LNCAP (cell line): ENCODE measurements around the gene PITPNM3.

Experiments
- TF ChIP-seq, protein P1 (sequence below): fragments of 450-650 bp; IDR thresholded peaks from 2 replicates; pipeline ENCODE4 v1.5.1; 2017; ENCODE audit warnings: mild to moderate bottlenecking

Gene PITPNM3

DNA sequence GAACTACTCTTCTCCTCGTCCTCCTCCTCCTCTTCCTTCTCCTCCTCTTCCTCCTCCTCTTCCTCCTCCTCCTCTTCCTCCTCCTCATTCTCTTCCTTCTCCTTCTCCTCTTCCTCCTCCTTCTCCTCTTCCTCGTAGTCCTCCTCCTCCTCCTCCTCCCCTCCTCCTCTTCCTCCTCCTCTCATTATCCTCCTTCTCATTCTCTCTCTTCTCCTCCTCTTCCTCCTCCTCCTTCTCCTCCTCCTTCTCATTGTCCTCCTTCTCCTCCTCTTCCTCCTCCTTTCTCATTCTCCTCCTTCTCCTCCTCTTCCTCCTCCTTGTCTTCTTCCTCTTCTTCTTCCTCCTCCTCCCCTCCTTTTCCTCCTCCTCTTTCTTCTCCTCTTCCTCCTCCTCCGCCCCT is 4.1 kb upstream of the PITPNM3 start:
- TF ChIP-seq, protein P1, sequence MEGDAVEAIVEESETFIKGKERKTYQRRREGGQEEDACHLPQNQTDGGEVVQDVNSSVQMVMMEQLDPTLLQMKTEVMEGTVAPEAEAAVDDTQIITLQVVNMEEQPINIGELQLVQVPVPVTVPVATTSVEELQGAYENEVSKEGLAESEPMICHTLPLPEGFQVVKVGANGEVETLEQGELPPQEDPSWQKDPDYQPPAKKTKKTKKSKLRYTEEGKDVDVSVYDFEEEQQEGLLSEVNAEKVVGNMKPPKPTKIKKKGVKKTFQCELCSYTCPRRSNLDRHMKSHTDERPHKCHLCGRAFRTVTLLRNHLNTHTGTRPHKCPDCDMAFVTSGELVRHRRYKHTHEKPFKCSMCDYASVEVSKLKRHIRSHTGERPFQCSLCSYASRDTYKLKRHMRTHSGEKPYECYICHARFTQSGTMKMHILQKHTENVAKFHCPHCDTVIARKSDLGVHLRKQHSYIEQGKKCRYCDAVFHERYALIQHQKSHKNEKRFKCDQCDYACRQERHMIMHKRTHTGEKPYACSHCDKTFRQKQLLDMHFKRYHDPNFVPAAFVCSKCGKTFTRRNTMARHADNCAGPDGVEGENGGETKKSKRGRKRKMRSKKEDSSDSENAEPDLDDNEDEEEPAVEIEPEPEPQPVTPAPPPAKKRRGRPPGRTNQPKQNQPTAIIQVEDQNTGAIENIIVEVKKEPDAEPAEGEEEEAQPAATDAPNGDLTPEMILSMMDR: no peak

DNA sequence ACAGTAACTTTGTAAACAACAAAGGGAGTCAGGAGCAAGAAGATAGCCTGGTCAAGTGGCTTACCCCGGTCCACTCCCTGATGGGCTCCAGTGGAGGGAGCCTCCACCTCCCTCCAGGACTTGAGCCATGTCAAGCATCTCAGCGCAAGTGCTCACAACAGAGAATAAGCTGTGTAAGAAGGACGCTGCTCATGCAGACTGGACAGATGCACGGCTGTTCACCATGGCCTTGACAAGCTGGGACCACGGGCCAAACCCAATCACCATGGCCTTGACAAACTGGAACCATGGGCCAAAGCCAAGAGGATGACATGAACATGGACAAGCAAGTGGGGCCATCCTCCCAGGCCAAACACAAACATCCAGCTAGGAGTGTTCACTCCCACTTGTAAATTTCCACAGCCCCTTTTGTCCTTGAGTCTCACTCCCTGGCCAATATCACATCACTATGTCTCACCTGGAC is 3.4 kb upstream of the PITPNM3 start:
- TF ChIP-seq, protein P1: no peak

DNA sequence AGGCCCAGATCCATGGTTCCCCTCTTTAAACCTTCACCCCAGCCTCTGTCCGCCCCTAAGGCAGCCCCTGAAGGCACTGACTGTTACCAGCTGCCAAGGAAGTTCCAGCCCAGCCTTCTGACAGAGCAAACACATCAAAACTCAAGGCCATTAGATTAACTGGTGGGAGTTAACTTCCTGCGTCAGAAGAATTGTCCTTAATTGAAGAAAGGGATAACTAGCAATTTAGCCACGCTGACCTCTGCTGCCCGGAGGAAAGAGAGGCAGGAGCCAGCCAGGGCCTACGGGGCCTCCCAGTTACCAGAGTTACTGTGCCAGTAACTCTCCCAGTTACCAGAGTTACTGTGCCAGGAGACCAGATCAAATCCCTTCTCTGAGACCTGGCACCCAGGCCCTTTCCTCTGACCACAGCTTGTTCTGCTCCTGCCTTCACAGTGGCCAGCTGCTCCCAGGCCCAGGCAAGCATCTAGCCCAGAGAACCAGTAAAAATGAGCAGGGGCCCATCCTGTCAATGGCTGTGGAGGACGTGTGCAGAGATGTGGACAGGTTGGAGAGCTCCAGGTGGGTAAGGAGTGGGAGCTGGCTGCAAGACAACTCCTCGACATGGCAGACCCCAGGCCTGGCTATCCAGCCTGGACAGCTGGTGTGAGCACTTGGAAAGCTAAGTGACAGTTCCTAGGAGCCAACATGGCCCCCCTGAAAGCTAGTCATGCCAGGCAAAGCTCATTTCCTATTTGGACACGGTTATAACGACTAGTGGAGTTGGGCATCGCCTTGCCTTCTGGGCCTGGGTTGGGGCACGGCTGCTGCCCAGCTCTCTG is 2.8 kb upstream of the PITPNM3 start:
- TF ChIP-seq, protein P1: no peak

DNA sequence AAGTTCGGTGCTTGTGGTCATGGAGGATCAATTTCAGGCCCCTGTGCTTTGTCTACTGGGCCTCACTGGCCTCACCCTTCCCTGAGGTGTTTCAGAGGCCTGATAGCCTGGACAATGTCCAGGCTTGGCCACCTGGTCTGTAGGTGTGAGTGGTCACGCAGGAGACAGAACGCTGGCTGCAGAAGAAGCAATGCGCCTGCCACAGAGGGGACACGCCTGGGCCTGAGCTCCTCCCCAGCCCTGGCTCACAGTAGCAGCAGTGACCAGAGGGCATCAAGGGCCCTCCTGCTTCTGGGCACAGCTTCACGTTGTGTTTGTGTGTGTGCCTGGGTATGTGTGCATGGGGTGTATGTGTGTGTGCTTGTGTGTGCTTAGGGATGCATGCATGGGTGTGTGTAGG is 1.9 kb upstream of the PITPNM3 start:
- TF ChIP-seq, protein P1: no peak

DNA sequence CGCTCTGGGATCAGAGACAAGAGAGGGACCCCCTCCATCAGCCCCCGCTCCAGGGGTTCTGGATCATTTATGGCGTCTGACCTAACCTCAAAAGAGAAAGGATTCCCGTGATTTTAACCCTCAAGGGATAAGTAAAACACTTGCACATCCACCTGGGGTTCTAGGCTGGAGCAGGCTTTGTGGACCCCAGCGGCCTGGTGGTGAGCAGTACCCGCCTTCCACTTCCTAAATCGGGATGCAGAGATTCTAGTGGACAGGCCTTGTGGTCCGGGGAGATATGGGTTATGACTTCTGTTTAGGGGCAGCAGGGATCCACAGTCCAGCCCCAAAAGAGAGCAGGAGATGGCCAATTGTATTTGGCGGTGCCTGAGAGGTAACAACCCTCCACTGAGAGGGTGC is 684 bp upstream of the PITPNM3 start:
- TF ChIP-seq, protein P1: no peak

DNA sequence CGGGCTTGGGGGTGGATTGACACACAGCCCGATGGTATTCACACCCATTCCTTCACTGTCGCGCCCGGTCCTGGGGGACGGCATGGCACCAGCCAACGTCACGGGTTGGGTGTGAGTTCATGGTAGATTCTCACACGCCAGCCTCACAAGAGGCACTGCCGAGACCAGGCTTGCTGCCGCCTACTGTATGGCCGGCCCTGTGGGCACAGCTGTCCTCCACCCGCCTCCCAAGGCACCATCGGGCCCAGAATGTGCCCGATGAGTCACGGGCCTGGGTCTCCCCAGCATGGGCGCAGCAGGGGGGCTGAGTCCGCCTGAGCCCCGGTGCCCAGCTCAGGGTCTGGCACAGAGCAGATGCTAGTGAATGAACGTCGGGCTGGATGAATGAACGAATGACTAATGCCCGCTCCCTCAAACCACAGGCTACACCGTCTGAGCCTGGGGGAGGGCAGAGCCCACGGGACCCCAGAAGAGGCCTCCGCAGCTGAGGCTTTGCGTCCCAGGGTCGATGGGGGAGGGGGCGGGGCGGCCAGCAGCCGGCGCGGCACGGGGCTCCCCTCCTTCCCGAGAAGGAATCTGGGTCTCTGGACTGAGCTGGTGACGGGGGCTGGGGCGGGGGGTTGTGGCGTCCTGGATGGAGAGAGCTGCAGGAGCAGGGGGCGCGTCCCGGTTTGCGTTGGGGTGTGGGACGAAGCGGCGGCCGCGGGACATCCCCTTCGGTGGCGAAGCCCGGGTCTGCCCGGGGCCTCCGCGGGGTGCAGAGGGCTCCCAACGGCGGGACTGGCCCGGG is 829 bp downstream of the PITPNM3 start:
- TF ChIP-seq, protein P1: no peak

DNA sequence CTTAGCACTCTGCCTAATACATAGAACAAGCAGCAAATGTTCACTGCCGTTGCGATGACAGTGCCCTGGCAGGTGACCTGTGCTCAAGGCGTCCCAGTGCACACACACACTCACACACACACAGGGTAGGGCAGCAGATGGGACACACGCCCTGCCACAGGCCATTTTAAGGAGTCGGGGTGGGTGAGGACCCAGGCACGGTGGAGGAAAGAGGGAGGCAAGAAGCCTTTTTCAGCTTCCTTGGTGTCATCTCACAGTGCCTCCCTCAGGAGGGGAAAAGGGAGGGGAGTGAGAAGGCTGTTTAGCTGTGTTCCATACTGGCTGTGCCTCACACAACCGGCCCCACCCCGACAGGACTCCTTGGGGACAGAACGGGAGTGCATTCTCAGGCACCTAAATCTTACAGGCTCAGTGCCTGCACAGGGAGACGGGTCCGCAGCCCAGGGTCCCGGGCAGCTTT is 1.5 kb downstream of the PITPNM3 start:
- TF ChIP-seq, protein P1: no peak
